DOHH2 (cell line): ENCODE results near the gene EGR1.

Source experiments
- CTCF ChIP-seq: fragments of 200-600 bp; sonication (generic); IDR thresholded peaks from one replicate; pipeline ENCODE4 v1.5.1; 2014; ENCODE audit warnings: antibody characterized with exemption, mild to moderate bottlenecking, low read depth, low read length; ENCODE audit not compliant: poor library complexity, severe bottlenecking
- EZH2phosphoT487 ChIP-seq: fragments of 200-600 bp; sonication (generic); IDR thresholded peaks from 2 replicates; pipeline ENCODE4 v1.6.1; 2017; ENCODE audit warnings: borderline replicate concordance, mild to moderate bottlenecking, antibody characterized with exemption, low read length, moderate library complexity, mixed read lengths

GRCh38 chr5:138502521-138502920 lies 37.2 kb downstream of the EGR1 start:
- TF ChIP-seq CTCF, result no peak
- TF ChIP-seq EZH2phosphoT487, result no peak
